GM21717 (cell line): ENCODE data around the gene ESRRA.

ENCODE experiments used
- ATAC-seq: cut with Tn5 transposase; IDR thresholded peaks from one replicate; pipeline ENCODE4 v1.9.1; 2021; ENCODE audit warnings: mild to moderate bottlenecking, moderate library complexity; ENCODE audit not compliant: unreplicated experiment

Gene ESRRA

DNA sequence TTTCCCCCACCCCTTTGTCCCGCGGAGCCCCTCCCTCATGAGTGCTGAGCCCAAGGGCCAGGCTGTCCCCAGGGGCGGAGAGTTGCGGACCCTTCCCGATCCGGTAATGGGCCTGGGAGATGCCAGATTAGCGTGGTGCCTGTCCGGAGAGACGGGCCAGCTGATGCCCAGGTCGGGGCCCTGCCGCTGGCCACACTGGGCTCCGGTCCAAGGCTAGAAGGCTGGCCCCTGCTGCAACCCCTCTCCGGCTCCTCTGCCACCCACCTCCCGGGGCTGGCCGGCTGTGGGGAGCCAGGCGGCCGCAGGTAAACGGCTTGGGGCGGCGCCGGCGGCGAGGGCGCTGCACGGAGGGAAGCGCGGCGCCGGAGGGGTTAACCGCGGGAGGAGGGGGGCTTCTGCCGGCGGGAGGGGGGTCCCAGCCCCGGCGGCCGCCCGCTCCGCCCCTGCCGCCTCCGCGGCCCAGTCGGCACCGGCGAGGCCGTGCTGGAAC is 14.0 kb upstream of the ESRRA start, which contains the start of gene KCNK4:
KCNK4 (plus strand) TSS at position 41 of the 490 bp plus-strand sequence. CDS start 1,717 bp downstream, outside the sequence.
- no peak for ATAC-seq

DNA sequence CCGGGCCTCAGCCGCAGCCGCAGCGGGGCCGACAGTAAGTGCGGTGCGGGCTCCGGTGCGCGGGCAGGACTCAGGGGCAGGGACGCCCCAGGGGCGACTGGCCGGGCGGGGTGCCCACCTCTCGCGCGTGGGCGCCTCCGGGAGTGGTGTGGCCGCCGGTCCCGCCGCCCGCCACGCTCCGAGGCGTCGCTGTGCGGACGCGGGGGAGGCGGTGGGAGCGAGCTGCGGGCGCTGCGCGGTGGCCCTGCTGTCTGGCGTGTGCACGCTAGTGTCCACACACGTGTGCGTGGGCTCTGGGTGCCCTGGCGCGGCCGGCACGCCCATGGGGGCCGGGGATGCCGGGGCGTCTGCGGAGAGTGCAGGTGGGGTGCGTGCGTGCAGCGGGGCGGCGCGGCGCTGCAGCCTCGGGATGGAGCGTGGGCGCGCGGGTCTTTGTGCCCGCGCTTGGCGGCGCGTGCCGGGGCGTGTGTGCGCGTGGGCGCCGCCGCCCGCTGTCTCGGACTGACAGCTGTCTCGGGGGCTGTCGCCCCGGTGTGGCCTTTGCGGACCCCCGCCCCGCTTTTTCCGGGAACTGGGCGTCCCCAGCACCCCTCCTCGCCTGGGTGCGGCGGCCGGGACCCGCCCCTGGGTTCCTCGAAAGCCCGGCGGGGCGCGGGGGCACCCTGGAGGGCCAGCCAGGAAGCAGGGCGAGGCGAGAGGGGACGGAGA is 13.4 kb upstream of the ESRRA start:
- no peak for ATAC-seq

DNA sequence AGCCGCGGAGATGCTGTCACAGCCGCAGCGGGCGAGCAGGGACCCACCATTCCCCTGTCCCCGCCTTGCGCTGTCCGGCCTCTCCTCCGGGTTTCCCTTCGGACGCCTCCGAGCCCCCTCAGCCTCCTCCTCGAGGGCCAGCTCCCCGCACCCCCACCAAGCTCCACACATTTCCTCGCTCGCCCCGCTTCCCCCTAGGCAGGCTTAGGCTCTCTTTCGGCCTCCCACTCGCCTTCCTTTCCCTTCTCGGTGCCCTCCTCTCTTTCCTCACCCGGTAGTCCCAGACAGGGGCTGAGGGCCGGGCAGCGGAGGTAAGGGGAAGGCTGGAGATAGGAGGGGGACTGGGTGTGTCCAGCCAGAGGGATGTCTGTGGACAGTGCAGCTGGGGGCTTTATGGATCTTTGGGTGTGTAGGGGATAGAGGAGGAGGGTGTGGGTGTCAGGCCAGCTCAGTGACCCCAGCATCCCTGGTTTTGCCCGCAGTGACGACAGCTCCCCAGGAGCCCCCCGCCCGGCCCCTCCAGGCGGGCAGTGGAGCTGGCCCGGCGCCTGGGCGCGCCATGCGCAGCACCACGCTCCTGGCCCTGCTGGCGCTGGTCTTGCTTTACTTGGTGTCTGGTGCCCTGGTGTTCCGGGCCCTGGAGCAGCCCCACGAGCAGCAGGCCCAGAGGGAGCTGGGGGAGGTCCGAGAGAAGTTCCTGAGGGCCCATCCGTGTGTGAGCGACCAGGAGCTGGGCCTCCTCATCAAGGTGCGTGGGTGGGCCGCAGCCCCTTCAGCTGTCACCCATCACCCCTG is 12.7 kb upstream of the ESRRA start:
- ATAC-seq: no peak

DNA sequence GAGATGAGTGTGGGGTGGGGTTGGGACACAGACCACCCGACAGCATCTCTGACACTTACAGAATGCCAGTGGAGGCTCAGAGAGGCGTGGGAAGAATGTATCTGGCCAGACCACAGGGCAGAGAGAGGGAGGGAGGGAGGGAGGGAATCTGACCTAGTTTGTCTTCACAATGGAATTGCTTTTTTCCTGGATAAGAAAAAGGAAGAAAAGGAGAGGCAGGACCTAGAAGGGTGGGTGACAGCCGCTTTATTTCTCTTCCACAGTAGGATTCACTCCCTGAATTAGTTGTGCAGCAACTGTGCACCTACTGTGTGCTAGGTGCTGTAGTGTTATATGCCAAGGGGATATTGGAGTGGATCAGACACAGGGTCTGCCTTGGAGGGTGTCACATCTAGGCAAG is 10.6 kb upstream of the ESRRA start:
- no peak for ATAC-seq

DNA sequence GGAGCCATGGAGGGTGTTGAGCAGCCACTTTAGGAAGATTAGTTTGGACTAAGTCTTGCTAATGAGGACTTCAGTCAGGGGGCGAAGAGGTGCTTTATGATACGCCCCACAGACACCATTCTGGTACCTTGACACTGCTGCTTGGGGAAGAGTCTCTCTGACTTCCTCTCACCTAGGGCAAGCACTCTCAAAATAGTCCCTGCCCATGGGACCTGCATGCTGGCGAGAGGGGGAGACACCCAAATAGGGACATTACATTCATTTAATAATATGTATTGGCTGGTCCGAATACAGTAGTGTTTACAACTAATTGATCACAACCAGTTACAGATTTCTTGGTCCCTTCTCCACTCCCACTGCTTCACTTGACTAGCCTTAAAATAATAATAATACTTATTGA is 9.6 kb upstream of the ESRRA start:
- ATAC-seq: no peak

DNA sequence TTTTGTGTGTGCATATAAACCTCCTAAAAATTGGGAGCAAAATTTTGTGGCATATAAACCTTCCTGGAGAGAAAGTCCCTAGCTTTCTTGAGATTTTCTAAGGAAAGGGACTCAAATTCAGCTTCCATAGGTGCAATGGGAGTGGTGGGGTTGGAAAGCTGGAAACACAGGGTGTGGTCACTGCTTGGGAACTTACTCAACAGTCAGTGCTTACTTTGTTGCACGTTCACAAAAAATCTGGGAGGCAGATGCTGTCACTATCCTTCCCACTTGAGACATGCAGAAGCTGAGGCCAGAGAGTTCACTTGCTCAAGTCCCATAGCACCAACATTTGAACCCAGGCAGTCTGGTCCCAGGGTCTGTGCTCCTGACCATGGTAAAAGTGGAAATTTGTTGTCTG is 9.1 kb upstream of the ESRRA start:
- ATAC-seq: no peak

DNA sequence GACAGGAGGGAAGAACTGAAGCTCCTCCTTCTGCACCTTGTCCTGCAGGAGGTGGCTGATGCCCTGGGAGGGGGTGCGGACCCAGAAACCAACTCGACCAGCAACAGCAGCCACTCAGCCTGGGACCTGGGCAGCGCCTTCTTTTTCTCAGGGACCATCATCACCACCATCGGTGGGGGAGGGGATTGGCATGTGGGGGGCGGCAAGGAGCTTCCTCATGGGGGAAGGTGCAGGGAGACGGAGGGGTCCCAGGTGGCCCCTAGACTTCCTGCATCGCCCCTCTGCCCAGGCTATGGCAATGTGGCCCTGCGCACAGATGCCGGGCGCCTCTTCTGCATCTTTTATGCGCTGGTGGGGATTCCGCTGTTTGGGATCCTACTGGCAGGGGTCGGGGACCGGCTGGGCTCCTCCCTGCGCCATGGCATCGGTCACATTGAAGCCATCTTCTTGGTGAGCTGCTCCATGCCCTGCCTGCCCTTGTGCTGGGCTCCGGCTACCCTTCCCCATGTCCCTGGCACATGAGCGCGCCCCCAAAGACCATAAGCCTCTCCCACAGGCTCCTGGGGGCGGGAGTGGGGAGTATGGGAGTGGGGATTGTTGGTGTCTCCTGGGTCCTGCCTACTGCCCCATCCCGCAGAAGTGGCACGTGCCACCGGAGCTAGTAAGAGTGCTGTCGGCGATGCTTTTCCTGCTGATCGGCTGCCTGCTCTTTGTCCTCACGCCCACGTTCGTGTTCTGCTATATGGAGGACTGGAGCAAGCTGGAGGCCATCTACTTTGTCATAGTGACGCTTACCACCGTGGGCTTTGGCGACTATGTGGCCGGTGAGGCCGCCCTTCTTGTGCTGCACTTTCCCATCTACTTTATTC is 8.3 kb upstream of the ESRRA start:
- ATAC-seq: no peak

DNA sequence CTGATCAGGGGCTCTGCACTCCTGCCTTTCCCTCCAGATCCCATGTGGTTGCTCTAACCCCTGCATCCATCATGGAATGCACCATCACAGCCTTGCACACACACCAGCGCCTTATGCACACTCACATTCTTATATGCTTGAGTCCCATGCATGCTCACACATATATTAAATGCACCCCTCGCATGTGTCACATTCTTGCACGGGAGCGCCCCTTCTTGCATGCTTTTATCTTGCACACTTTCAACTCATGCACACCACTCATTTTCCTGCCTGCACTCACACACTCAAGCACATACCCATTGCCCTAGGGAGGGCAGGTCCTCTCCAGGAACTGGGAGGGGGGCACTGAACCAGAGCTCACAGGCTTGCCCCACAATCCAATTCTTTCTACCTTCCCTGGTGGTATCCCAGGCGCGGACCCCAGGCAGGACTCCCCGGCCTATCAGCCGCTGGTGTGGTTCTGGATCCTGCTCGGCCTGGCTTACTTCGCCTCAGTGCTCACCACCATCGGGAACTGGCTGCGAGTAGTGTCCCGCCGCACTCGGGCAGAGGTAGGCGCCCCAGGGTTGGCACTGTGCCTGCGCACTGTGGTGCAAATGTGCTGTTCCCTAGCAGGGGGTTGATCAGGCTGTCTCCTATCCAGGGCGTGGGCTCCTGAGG is 7.5 kb upstream of the ESRRA start:
- ATAC-seq: no peak

DNA sequence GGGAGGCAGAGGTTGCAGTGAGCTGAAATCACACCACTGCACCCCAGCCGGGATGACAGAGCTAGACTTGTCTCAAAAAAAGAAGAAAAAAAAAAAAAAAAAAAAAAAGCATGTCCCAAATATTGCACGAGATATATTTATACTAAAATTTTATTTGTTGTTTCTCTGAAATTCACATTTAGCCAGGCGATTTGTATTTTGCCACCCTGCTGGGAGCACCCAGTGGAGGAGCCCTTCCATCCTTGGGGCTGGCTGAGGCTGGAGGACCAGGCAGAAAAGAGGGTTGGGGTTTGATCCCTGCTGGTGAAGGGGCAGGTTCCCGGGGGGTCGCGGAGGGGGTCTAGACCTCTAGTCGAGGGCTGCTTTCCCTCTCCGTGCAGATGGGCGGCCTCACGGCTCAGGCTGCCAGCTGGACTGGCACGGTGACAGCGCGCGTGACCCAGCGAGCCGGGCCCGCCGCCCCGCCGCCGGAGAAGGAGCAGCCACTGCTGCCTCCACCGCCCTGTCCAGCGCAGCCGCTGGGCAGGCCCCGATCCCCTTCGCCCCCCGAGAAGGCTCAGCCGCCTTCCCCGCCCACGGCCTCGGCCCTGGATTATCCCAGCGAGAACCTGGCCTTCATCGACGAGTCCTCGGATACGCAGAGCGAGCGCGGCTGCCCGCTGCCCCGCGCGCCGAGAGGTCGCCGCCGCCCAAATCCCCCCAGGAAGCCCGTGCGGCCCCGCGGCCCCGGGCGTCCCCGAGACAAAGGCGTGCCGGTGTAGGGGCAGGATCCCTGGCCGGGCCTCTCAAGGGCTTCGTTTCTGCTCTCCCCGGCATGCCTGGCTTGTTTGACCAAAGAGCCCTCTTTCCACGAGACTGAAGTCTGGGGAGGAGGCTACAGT is 6.1 kb upstream of the ESRRA start:
- ATAC-seq: no peak

DNA sequence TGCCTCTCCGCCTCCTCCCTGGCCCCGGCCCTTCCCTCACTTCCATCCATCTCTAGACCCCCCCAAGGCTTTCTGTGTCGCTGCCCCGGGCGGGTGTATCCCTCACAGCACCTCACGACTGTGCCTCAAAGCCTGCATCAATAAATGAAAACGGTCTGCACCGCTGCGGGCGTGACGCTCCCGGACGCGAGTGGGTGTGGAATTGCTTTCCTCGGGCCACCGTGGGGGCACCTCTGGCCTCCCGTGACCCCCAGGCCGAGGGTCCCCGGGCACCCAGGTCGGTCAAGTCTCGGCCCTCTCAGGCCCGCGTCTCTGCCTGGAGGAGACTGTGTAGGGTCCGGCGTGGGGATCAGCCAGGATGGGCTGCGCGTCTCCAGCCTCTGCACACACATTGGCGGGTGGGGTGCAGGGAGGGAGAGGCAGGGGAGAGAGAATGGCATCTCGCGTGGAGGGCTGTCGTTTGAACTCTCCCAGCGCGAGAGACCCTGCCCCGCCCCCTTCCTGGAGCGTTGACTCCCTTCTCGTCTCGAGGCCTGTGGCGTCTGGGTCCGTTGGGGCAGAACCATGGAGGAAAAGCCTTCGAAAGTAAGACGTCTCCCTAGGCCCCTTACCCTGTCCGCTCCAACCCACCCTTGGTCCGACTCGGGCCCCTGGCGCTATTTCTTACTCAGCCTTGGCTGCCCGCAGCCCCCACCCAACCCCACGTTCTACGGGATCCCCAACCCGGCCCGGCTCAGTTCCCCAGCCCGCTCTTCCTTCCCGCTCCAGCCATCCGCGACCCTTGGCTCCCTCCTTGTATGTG is 5.3 kb upstream of the ESRRA start, which contains the start of gene CATSPERZ:
CATSPERZ (plus strand) TSS at position 512 of the 802 bp plus-strand sequence; CDS start at position 565, 53 bp downstream.
- no peak for ATAC-seq

DNA sequence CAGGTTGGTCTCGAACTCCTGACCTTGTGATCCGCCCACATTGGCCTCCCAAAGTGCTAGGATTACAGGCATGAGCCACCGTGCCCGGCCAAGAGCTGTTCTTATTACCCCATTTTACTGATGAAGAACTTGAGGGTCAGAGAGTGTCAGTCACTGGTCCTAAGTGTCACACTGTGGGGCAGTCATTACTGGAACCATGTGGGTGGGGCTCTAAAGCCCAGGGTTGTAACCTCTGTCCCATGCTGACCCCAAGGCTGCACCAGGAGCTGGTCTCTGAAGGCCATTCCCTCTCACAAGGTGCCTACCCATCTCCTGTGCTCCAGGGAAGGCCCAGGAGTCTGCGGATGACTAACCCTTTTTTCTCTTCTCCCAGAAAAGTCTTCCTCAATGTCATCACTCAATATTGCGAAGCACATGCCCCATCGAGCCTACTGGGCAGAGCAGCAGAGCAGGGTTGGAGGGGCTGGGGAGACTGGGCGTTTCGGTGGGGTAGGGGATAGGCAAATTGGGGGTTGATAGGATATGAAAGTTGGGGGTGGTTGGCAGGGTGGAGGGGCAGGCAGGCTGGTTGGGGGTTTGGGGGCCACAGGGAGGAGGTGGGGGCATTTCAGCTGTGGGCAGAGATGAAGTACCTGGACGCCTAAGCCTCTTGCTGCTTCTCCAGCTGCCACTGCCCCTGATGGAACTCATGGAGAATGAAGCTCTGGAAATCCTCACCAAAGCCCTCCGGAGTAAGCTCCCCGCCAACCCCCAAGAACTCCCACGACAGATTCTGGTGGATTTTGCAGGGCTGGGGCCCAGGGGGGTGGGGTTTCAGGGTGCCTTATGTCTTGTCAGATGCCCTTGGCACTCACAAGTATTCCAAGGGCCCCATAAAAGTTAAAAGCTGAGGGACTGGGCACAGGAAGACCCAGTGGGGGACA is 2.0 kb upstream of the ESRRA start:
- ATAC-seq: no peak

DNA sequence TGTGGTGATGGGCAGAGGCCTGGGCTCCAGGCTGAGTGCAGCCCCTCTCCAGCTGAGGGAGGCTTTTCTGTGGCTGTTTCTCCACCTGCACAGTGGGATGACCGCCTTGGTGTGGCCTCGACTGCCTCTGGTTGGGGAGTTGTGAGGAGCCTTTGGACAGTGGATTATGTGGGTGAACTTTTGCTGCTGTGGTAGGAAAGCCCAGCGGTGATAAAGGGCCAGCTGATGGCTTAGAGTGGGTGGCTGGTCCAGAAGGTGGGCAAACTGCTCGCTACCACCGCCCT is 1.4 kb upstream of the ESRRA start:
- ATAC-seq: no peak

DNA sequence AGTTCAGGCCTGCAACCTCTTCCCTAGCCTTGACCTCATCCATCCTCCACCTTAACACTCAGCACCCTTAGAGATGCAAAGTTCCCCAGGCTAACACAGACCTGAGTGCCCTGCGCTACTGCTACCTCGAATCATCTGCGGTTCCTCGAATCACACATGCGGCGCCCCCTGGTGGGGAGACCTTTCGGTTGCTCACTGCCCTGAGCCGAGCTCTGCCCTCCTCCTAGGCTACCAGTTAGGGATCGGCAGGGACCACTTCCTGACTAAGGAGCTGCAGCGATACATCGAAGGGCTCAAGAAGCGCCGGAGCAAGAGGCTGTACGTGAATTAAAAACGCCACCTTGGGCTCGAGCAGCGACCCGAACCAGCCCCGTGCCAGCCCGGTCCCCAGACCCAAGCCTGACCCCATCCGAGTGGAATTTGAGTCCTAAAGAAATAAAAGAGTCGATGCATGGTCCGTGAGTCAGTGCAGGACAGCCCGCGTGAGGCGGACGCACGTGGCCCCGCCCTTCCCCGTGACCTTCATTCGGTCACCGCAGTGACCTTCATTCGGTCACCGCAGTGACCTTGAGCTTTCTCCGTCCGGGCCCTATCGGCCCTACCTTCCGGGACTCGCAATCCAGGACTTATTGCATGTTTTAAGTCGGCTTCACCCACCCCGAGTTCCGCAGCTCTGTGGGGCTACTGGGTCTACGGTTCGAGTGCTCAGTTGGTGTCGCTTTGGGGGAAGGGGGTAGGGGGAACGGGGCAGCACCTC is 830 bp upstream of the ESRRA start:
- ATAC-seq: peak; percentile 30

DNA sequence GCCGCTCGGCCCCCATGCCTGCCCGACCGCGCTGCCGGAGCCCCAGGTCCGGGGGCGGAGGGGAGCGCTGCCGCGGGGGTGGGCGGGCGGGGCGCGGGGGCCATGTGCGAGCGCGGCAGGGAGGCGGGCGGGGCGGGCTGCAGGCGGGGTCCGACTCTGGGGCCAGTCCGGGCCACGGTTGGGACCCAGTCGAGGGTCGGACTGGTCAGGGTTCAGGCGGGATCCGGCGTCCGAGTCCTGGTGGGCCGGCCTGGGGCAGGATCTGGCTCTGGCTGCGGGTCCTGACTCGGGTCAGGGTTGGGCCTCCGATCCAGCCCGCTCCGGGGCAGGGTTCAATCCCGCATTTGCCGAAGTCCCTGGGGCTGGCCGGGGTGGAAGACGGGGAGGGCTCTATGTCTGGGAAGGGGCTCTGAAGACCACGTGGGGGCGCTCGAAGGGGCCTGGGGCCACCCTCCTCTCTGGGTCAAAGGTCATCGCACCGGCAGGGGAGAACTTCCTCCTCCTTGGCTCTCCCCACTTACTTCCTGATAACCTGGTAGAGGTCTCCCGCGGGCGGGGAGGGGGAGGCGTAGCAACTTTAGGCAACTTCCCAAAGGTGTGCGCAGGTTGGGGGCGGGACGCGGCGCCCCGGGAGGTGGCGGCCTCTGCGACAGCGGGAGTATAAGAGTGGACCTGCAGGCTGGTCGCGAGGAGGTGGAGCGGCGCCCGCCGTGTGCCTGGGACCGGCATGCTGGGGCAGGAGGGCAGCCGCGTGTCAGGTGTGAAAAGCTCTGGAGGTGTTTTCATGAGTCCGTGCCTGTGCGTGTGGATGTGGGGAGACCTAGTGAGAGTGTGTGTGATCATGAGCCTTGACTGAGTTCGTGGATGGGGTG is 603 bp downstream of the ESRRA start:
- ATAC-seq: peak; percentile 27

DNA sequence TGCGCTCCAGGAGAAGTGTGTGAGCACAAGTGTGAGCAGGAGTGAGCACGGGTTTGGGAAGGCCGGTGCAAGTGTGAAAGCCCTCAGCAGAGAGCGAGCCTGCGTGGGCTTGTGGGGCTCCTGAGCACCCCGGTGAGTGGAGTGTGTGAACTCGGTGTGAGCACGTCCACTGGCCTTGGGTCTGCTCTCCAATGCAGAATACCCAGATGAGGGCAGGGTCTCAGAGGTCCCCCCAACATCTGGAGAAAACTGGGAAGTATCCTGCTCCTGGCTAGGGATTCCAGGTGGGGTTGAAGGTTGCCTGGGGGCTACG is 1.2 kb downstream of the ESRRA start:
- ATAC-seq: no peak

DNA sequence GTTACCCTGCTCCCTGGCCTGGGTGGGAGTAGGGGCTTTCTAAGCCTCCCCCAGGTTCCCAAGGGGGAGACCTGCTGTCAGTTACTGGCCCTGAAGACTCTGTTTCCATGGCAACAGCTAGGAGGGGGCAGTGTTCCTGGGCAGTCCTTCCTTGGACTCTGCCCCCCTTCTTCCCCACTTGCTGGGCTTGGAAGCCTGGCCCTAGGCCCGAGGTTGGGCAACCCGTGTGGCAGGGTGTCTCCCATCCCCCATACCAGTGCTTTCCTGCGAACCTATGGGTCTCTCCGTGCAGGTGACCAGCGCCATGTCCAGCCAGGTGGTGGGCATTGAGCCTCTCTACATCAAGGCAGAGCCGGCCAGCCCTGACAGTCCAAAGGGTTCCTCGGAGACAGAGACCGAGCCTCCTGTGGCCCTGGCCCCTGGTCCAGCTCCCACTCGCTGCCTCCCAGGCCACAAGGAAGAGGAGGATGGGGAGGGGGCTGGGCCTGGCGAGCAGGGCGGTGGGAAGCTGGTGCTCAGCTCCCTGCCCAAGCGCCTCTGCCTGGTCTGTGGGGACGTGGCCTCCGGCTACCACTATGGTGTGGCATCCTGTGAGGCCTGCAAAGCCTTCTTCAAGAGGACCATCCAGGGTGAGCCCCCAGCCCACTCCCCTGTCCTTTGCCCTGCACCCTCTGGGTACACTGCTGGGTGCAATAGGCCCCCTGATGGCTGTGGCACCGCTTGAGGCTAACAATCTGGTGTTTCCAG is 1.7 kb downstream of the ESRRA start:
- no peak for ATAC-seq
